Uterus (tissue), 4 donors: Measurements from ENCODE around the gene CAMK2A. TPM values are rescaled to one million over a fixed set of nuclear protein-coding genes. Genes with fewer than 3 reads are reported as not detected.

ENCODE experiments used
- DNase-seq, 2 donors: peaks; one replicate each; pipeline ENCODE4 v3.0.0-alpha.2; 2019 to 2020
- H3K27ac ChIP-seq, 2 donors: fragments of 200-600 bp; sonication (generic); 1 replicate in 1 of 2; 2 replicates in 1 of 2; pipeline ENCODE4 v1.5.1; 2016 to 2018
- H3K27me3 ChIP-seq, 2 donors: fragments of 200-600 bp; sonication (generic); one replicate each; pipeline ENCODE4 v1.5.1; 2018 to 2019; ENCODE audit warnings: control low read depth in 1 of 2
- H3K36me3 ChIP-seq, 2 donors: fragments of 200-600 bp; sonication (generic); one replicate each; pipeline ENCODE4 v1.5.1; 2019; ENCODE audit warnings: control low read depth in 1 of 2
- H3K4me1 ChIP-seq, 2 donors: fragments of 200-600 bp; sonication (generic); one replicate each; pipeline ENCODE4 v1.5.1; 2018 to 2019; ENCODE audit warnings: control low read depth in 1 of 2
- H3K4me3 ChIP-seq, 2 donors: fragments of 200-600 bp; sonication (generic); 1 replicate in 1 of 2; 2 replicates in 1 of 2; pipeline ENCODE4 v1.5.1; 2018 to 2019; ENCODE audit warnings: mild to moderate bottlenecking in 1 of 2
- H3K9me3 ChIP-seq, 2 donors: fragments of 200-600 bp; sonication (generic); one replicate each; pipeline ENCODE4 v1.5.1; 2019; ENCODE audit warnings: control low read depth in 1 of 2
- CTCF ChIP-seq, 4 experiments: fragments of 200-600 bp in 2 of 4; fragments of 450-650 bp in 2 of 4; sonication (generic) in 2 of 4; IDR thresholded peaks; one replicate each; pipeline ENCODE4 v1.5.1; 2016 to 2019; ENCODE audit warnings: antibody characterized with exemption in 4 of 4, mild to moderate bottlenecking in 2 of 4, moderate library complexity in 1 of 4
- POLR2A ChIP-seq, 2 donors: fragments of 450-650 bp; IDR thresholded peaks; one replicate each; pipeline ENCODE4 v1.6.1; 2016; ENCODE audit warnings: antibody characterized with exemption in 2 of 2, mild to moderate bottlenecking in 1 of 2, moderate library complexity in 1 of 2
- intact Hi-C: fragments of 100-400 bp; cut with DNase I; formaldehyde crosslinking; loops from one replicate; pipeline ENCODE4 v1.15.1; 2023; ENCODE audit warnings: low total_unique reads
- total RNA-seq, 4 donors: library from RNA; depleted of rRNA in 3 of 4; stranded (reverse); fragments of >200 nt in 3 of 4; gene quantifications; one replicate each; pipeline versions ENCODE4 v1.1.0 to v1.2.4, GENCODE V29; 2014 to 2023
- donor health status: DM: yes; HTN: yes; CAD: no.

CAMK2A gene
- total RNA-seq, 4 donors from 2014 or later = under 0.01 to 23.7 (median 4.3) TPM

GRCh38 chr5:150317048-150318003 is 27.8 kb upstream of the CAMK2A start:
- Histone ChIP-seq H3K4me3 (no peak overlapping the region), H3K4me1 (peaks cover 0 to 9% of the 10 kb centered on the region in 2 donors), H3K9me3 (no peaks in the 10 kb centered on the region), H3K36me3 (no peaks in the 10 kb centered on the region), H3K27me3 (no peaks in the 10 kb centered on the region), H3K27ac (peak overlapping the region; percentile 65 to 74)
- peak in 1 of 2 donors; percentile 76 for DNase-seq
- TF ChIP-seq POLR2A (IDR thresholded peaks at IDR 0.05) = no peak
- TF ChIP-seq CTCF (IDR thresholded peaks at IDR 0.05) = no peak
- intact Hi-C loops = no loop called here

- TF ChIP-seq POLR2A (IDR thresholded peaks at IDR 0.05) = no peak
- TF ChIP-seq CTCF (IDR thresholded peaks at IDR 0.05) = no peak
- Histone ChIP-seq H3K27me3 (no peaks in the 10 kb centered on the region), H3K4me3 (no peak overlapping the region), H3K4me1 (peaks cover 0 to 9% of the 10 kb centered on the region in 2 donors), H3K36me3 (no peaks in the 10 kb centered on the region), H3K9me3 (no peaks in the 10 kb centered on the region), H3K27ac (peak overlapping the region; percentile 65 to 74)
- intact Hi-C loops = no loop called here
- no peak for DNase-seq
Measured at GRCh38 chr5:150316320-150316719, 26.7 kb upstream of the CAMK2A start.

- no peak for DNase-seq
- intact Hi-C loops = no loop called here
- Histone ChIP-seq H3K27me3 (no peaks in the 10 kb centered on the region), H3K27ac (no peak overlapping the region), H3K4me3 (no peak overlapping the region), H3K9me3 (no peaks in the 10 kb centered on the region), H3K4me1 (peaks cover 0 to 9% of the 10 kb centered on the region in 2 donors), H3K36me3 (no peaks in the 10 kb centered on the region)
- no peak for TF ChIP-seq CTCF (IDR thresholded peaks at IDR 0.05)
- no peak for TF ChIP-seq POLR2A (IDR thresholded peaks at IDR 0.05)
Measured at GRCh38 chr5:150315245-150315644, 25.7 kb upstream of the CAMK2A start.

GRCh38 chr5:150313921-150314716 is 24.5 kb upstream of the CAMK2A start:
- Histone ChIP-seq H3K9me3 (no peaks in the 10 kb centered on the region), H3K27ac (peak overlapping the region; percentile 54 to 64), H3K4me1 (peaks cover 0 to 6% of the 10 kb centered on the region in 2 donors), H3K4me3 (no peak overlapping the region), H3K36me3 (no peaks in the 10 kb centered on the region), H3K27me3 (no peaks in the 10 kb centered on the region)
- intact Hi-C loops = no loop called here
- TF ChIP-seq CTCF (IDR thresholded peaks at IDR 0.05) = no peak
- TF ChIP-seq POLR2A (IDR thresholded peaks at IDR 0.05) = no peak
- DNase-seq = no peak
